ENCODE data around the gene CTRL.

DNA sequence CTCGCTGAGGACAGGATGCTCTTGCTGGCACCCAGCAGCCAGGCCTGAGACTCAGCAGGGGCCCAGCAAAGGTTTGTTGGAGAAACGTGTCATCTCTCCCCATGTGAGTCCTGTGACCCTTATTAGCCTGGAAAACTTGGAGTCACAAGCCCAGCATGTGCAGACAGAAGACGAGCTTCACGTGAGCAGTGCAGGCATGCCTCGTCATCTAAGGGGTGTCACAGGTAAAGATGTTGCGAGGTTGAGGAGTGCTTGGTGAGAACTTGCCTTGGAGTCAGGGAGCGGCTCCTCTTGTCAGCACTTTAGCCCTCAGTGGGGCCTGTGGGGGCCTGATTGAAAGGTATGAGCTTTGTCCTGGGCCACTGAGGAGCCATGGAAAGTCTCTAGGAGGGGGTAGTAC, 2.1 kb upstream of the CTRL start:
- TF ChIP-seq CTCF (IDR thresholded peaks at IDR 0.05) (no peak), POLR2A (IDR thresholded peaks at IDR 0.05) (no peak), EP300 (IDR thresholded peaks at IDR 0.05) (no peak)

Measured in ovary (tissue), 3 donors.